ENCODE results near the gene GRIN2C.
A peak's percentile ranks its signal among the peaks of the same experiment; 100 is the strongest.

The GRIN2C gene

GRCh38 chr17:74864297-74864865 is 4.7 kb upstream of the GRIN2C start:
- DNase-seq (ENCODE audit: low spot score) = no peak

GRCh38 chr17:74863420-74864296 is 4.0 kb upstream of the GRIN2C start:
- no peak for DNase-seq (ENCODE audit: low spot score)

- DNase-seq (ENCODE audit: low spot score) = no peak
Observed at GRCh38 chr17:74862919-74863318, 3.2 kb upstream of the GRIN2C start.

- DNase-seq (ENCODE audit: low spot score) = peak; percentile 62
Observed at GRCh38 chr17:74862108-74862901, 2.6 kb upstream of the GRIN2C start.

- no peak for DNase-seq (ENCODE audit: low spot score)
Observed at GRCh38 chr17:74861662-74862107, 2.0 kb upstream of the GRIN2C start.

- no peak for DNase-seq (ENCODE audit: low spot score)
Observed at GRCh38 chr17:74860872-74861661, 1.4 kb upstream of the GRIN2C start.

- DNase-seq (ENCODE audit: low spot score) = no peak
Observed at GRCh38 chr17:74860229-74860871, 665 bp upstream of the GRIN2C start.

- no peak for DNase-seq (ENCODE audit: low spot score)
Observed at GRCh38 chr17:74858672-74859458, 820 bp downstream of the GRIN2C start.

- DNase-seq (ENCODE audit: low spot score) = no peak
Observed at GRCh38 chr17:74857191-74857590, 2.5 kb downstream of the GRIN2C start.

GRCh38 chr17:74856112-74856511 is 3.6 kb downstream of the GRIN2C start:
- no peak for DNase-seq (ENCODE audit: low spot score)

GRCh38 chr17:74855323-74855722 is 4.4 kb downstream of the GRIN2C start:
- DNase-seq (ENCODE audit: low spot score) = no peak

- no peak for DNase-seq (ENCODE audit: low spot score)
Observed at GRCh38 chr17:74854792-74855191, 4.9 kb downstream of the GRIN2C start.

GRCh38 chr17:74853669-74854068 is 6.0 kb downstream of the GRIN2C start:
- DNase-seq (ENCODE audit: low spot score) = no peak

- no peak for DNase-seq (ENCODE audit: low spot score)
Observed at GRCh38 chr17:74853048-74853397, 6.7 kb downstream of the GRIN2C start.

- peak; percentile 62 for DNase-seq (ENCODE audit: low spot score)
Observed at GRCh38 chr17:74852237-74853047, 7.2 kb downstream of the GRIN2C start.

GRCh38 chr17:74851612-74852236 is 8.0 kb downstream of the GRIN2C start:
- DNase-seq (ENCODE audit: low spot score) = no peak

GRCh38 chr17:74850914-74851313 is 8.8 kb downstream of the GRIN2C start:
- DNase-seq (ENCODE audit: low spot score) = no peak

- DNase-seq (ENCODE audit: low spot score) = no peak
Observed at GRCh38 chr17:74850310-74850709, 9.4 kb downstream of the GRIN2C start.

- no peak for DNase-seq (ENCODE audit: low spot score)
Observed at GRCh38 chr17:74848656-74849399, 10.9 kb downstream of the GRIN2C start.
